Measurements from ENCODE around the gene TRAF1.

Gene TRAF1

DNA sequence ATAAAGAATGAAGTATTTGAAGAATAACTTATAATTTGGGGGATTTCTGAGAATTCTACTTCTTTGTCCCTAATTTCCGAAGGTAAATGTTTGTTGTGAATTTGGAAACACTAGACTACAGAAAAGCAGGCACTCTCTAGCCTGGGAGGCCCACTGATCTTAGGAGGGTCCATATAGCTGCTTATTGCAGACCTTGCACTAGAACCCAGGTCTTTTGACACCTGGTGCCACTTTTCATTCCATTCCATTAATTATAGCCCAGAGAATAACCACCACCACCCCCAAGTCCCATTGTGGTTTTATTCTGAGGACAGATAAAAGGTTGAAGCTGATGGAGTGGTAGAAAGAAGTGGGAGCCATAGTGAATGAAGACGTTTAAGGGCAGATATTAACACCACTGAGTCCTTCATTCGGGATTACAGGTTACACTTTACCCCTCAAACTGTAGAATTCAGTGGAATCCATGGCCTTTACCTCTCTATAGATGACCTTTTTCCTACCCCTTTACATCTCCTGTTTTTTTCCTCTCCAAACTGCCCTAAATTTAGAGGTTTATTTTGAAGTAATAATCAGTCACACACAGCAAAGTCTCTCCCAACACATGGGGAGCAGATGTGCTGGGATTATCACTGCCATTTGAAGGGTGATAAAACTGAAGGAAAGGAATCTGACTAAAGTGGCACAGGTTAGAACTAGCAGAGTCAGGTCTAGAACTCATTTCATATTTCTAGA lies 71.8 kb downstream of the TRAF1 start:
- no peak overlapping the region for H3K4me3 ChIP-seq (ENCODE audit: low read depth, low read length)
- DNase-seq (ENCODE audit: low read depth, low spot score): no peak
- TF ChIP-seq, protein P1, sequence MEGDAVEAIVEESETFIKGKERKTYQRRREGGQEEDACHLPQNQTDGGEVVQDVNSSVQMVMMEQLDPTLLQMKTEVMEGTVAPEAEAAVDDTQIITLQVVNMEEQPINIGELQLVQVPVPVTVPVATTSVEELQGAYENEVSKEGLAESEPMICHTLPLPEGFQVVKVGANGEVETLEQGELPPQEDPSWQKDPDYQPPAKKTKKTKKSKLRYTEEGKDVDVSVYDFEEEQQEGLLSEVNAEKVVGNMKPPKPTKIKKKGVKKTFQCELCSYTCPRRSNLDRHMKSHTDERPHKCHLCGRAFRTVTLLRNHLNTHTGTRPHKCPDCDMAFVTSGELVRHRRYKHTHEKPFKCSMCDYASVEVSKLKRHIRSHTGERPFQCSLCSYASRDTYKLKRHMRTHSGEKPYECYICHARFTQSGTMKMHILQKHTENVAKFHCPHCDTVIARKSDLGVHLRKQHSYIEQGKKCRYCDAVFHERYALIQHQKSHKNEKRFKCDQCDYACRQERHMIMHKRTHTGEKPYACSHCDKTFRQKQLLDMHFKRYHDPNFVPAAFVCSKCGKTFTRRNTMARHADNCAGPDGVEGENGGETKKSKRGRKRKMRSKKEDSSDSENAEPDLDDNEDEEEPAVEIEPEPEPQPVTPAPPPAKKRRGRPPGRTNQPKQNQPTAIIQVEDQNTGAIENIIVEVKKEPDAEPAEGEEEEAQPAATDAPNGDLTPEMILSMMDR (IDR thresholded peaks at IDR 0.05; ENCODE audit: low read depth, low read length): no peak
- in situ Hi-C loops (cut with HindIII; ENCODE audit: low sequenced_read_pairs): no loop called here

DNA sequence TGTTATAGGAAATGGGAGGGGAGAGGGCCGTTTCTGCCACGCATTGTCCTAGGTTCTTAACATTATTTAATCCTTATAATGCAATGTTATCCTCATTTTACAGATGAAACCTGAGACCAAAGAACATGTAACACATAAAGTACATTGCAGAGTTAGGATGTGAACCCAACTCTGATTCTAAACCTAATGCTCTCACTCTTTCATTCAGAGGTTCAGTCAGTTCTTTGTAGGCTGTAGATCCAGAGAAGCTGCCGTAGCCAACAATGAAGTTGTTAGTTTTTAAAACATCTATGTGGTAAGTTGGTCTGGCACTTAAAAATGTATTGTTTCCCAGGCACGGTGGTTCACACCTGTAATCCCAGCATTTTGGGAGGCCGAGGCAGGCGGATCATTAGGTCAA lies 73.4 kb downstream of the TRAF1 start:
- H3K4me3 ChIP-seq (ENCODE audit: low read depth, low read length): no peak overlapping the region
- no peak for DNase-seq (ENCODE audit: low read depth, low spot score)
- TF ChIP-seq, protein P1 (IDR thresholded peaks at IDR 0.05; ENCODE audit: low read depth, low read length): no peak
- in situ Hi-C loops (cut with HindIII; ENCODE audit: low sequenced_read_pairs): no loop called here

All from astrocyte of the spinal cord (primary cell).